Endothelial cell of umbilical vein (primary cell): ENCODE measurements around the gene IGF2R. TPM values are rescaled to one million over a fixed set of nuclear protein-coding genes. Genes with fewer than 3 reads are reported as not detected.

ENCODE experiments used
- BruUV-seq: library from RNA; stranded (reverse); fragments of 400-500 nt; replicated peaks from 2 replicates; lab custom pipeline; 2021; lab: Mats Ljungman, UMichigan
- CTCF ChIA-PET: fragments of 300-600, 350-600 bp; sonication (Branson Sonifier 250); formaldehyde crosslinking; loops from one replicate; lab custom pipeline; 2021; ENCODE audit warnings: antibody characterized with exemption, inconsistent platforms; lab: Charles Lee
- POLR2A ChIA-PET: fragments of 300-600, 350-600 bp; sonication (Branson Sonifier 250); formaldehyde crosslinking; loops from one replicate; lab custom pipeline; 2021; ENCODE audit warnings: antibody characterized with exemption, inconsistent platforms; lab: Charles Lee
- DNase-seq: peaks from one replicate; pipeline ENCODE4 v3.0.0-alpha.2; 2011; ENCODE audit warnings: low read depth, low spot score
- FAIRE-seq: peaks from 2 replicates; lab custom pipeline; 2011; peaks lifted over from hg19 to GRCh38; lab: Jason Lieb, UNC
- H2AFZ ChIP-seq: 2 replicates; pipeline ENCODE4 v1.6.0; 2012; ENCODE audit warnings: low read depth, low read length, control low read depth, inconsistent platforms
- H3K27ac ChIP-seq: 2 replicates; pipeline ENCODE4 v1.5.1; 2011; ENCODE audit warnings: low read depth, mild to moderate bottlenecking, control low read depth, low read length, moderate library complexity; ENCODE audit not compliant: insufficient read depth
- H3K27me3 ChIP-seq, 2 experiments: 2 replicates each; pipeline versions ENCODE4 v1.6.0 to v1.6.1; 2011; ENCODE audit warnings: low read length in 2 of 2, mixed read lengths in 1 of 2; ENCODE audit not compliant: control insufficient read depth in 2 of 2, insufficient read depth in 2 of 2
- H3K36me3 ChIP-seq, 2 experiments: 2 replicates in 1 of 2; 3 replicates in 1 of 2; pipeline ENCODE4 v1.5.1; 2011; ENCODE audit warnings: low read length in 2 of 2, mild to moderate bottlenecking in 1 of 2, moderate library complexity in 1 of 2; ENCODE audit not compliant: control insufficient read depth in 2 of 2, insufficient read depth in 2 of 2; ENCODE audit errors: extremely low read depth in 1 of 2
- H3K4me1 ChIP-seq: 3 replicates; pipeline ENCODE4 v1.5.1; 2011; ENCODE audit warnings: mild to moderate bottlenecking, low read length; ENCODE audit not compliant: control insufficient read depth, insufficient read depth; ENCODE audit errors: extremely low read depth
- H3K4me2 ChIP-seq: 2 replicates; pipeline ENCODE4 v1.6.1; 2011; ENCODE audit warnings: low read length, control low read depth, mixed read lengths; ENCODE audit not compliant: insufficient read depth
- H3K4me3 ChIP-seq, 3 experiments: fragments of 200-600 bp in 1 of 3; sonication (generic), shearing (Covaris generic) in 1 of 3; replicated peaks in 1 of 3; 2 replicates each; pipeline ENCODE4 v1.5.1; 2011 to 2016; ENCODE audit warnings: control low read depth in 3 of 3, low read length in 3 of 3, mild to moderate bottlenecking in 2 of 3, inconsistent platforms in 1 of 3, low read depth in 1 of 3, moderate library complexity in 1 of 3; ENCODE audit not compliant: insufficient read depth in 1 of 3
- H3K79me2 ChIP-seq: 2 replicates; pipeline ENCODE4 v1.6.0; 2012; ENCODE audit warnings: low read length, inconsistent platforms; ENCODE audit not compliant: control insufficient read depth, insufficient read depth
- H3K9ac ChIP-seq: replicated peaks from 2 replicates; pipeline ENCODE3; 2011; ENCODE audit warnings: low read length, control low read depth; ENCODE audit not compliant: insufficient read depth; ENCODE audit errors: extremely low read depth
- H3K9me1 ChIP-seq: replicated peaks from 3 replicates; pipeline ENCODE4 v1.6.0; 2011; ENCODE audit warnings: mild to moderate bottlenecking, low read length; ENCODE audit not compliant: control insufficient read depth, insufficient read depth; ENCODE audit errors: extremely low read depth
- H3K9me3 ChIP-seq: replicated peaks from 2 replicates; pipeline ENCODE4 v1.5.1; 2012; ENCODE audit warnings: low read length, inconsistent platforms; ENCODE audit not compliant: control insufficient read depth, insufficient read depth
- H4K20me1 ChIP-seq: replicated peaks from 2 replicates; pipeline ENCODE3; 2011; ENCODE audit warnings: mild to moderate bottlenecking, low read length; ENCODE audit not compliant: control insufficient read depth, insufficient read depth; ENCODE audit errors: extremely low read depth
- EZH2 ChIP-seq: IDR thresholded peaks from 2 replicates; pipeline ENCODE4 v1.6.1; 2012; ENCODE audit warnings: borderline replicate concordance, low read depth, mild to moderate bottlenecking, moderate library complexity, low read length, inconsistent platforms; ENCODE audit not compliant: severe bottlenecking
- JUN ChIP-seq: IDR thresholded peaks from 2 replicates; pipeline ENCODE4 v1.6.1; 2011; ENCODE audit warnings: borderline replicate concordance, low read depth; ENCODE audit not compliant: insufficient read length, insufficient read depth
- MYC ChIP-seq: IDR thresholded peaks from one replicate; pipeline ENCODE4 v1.6.1; 2011; ENCODE audit warnings: mild to moderate bottlenecking, low read depth, low read length
- POLR2A ChIP-seq: IDR thresholded peaks from 2 replicates; pipeline ENCODE4 v1.6.1; 2012; ENCODE audit warnings: low read depth, mild to moderate bottlenecking, control low read depth, low read length
- POLR2AphosphoS5 ChIP-seq: IDR thresholded peaks from 2 replicates; pipeline ENCODE4 v1.6.1; 2012; ENCODE audit warnings: low read depth, mild to moderate bottlenecking, control low read depth, low read length, moderate library complexity; ENCODE audit not compliant: insufficient read depth
- dilution Hi-C: fragments of 300-500 bp; cut with MboI; formaldehyde crosslinking; loops from one replicate; pipeline ENCODE4 v1.15.0; 2019; ENCODE audit warnings: low sequenced_read_pairs; ENCODE audit not compliant: extremely low pct_ligation_motif_present
- intact Hi-C: fragments of 100-400 bp; cut with micrococcal nuclease; formaldehyde crosslinking; loops from one replicate; pipeline ENCODE4 v1.10.0; 2022
- polyA plus RNA-seq, 4 experiments: library from polyadenylated mRNA; depleted of rRNA in 3 of 4; stranded (reverse) in 3 of 4; unstranded in 1 of 4; fragments of >200 nt; gene quantifications; 2 replicates each; pipeline versions ENCODE4 v1.2.1 to v1.2.3, GENCODE V29; 2011 to 2012; ENCODE audit warnings: missing spikeins in 1 of 4
- total RNA-seq: library from RNA; stranded (reverse); gene quantifications from 2 replicates; pipeline ENCODE4 v1.2.3, GENCODE V29; 2021
- TF ChIP-seq, protein P1 (sequence below): IDR thresholded peaks from 2 replicates; pipeline ENCODE4 v1.6.1; 2011; ENCODE audit not compliant: insufficient read depth, insufficient read length
- TF ChIP-seq, protein P2 (sequence below), 2 donors: IDR thresholded peaks; 1 replicate in 1 of 2; 2 replicates in 1 of 2; pipeline ENCODE4 v1.5.1; 2011; ENCODE audit warnings: low read length in 2 of 2, mild to moderate bottlenecking in 2 of 2, moderate library complexity in 2 of 2, control low read depth in 1 of 2, inconsistent platforms in 1 of 2, low read depth in 1 of 2; ENCODE audit not compliant: insufficient read depth in 1 of 2; ENCODE audit errors: extremely low read depth in 1 of 2

The IGF2R gene
- total and polyA plus RNA-seq, 2 donors (not counting 3 experiments of a cell fraction or from before 2014, with no cell fraction given): 16.3 to 60.2 TPM

DNA sequence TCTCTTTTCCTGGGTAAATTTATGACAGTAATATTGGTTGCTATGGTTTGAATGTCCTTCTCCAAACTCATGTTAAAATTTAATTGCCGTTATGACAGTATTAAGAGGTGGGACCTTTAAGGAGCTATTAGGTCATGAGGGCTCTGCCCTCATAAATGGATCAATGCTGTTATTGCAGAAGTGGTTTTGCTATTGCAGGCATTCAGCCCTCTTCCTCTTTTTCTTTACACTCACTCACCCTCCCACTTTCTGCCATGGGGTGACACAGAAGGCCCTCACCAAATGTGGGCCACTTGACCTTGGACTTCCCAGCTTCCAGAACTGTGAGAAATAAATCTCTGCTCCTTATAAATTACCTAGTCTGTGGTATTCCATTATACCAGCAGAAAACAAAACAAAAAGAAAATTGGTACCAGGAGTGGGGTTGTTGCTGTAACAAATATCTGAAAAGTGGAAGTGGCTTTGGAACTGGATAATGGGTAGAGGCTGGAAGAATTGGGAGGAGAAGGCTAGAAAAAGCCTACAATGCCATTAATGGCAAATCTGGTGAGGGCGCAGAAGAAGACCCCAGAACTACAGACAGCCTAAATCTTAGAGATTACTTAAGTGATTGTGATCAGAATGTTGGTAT is 24.8 kb upstream of the IGF2R start:
- no peaks in the 10 kb centered on the region for H3K79me2 ChIP-seq
- H2AFZ ChIP-seq: no peak overlapping the region
- DNase-seq (no peak), FAIRE-seq (no peak)
- H3K4me2 ChIP-seq: no peak overlapping the region
- BruUV-seq: no TSS peak
- no peaks in the 10 kb centered on the region for H3K4me1 ChIP-seq
- H3K27me3 ChIP-seq: no peaks in the 10 kb centered on the region
- no peaks in the 10 kb centered on the region for H3K9me3 ChIP-seq
- no peaks in the 10 kb centered on the region for H3K36me3 ChIP-seq
- intact Hi-C loops: no loop called here
- ChIA-PET CTCF (interaction anchor here (2.4 kb wide), 1 partner anchor 81 kb away, joined by 10 read pairs; no protein-coding TSS in a partner anchor), POLR2A (no interaction called here)
- H3K27ac ChIP-seq: no peak overlapping the region
- H3K4me3 ChIP-seq: no peak overlapping the region
- no peaks in the 10 kb centered on the region for H4K20me1 ChIP-seq
- dilution Hi-C loops: no loop called here
- no peaks in the 10 kb centered on the region for H3K9me1 ChIP-seq
- TF ChIP-seq POLR2AphosphoS5 (no peak), MYC (no peak), JUN (no peak), POLR2A (no peak), EZH2 (no peak)
- TF ChIP-seq, protein P1, sequence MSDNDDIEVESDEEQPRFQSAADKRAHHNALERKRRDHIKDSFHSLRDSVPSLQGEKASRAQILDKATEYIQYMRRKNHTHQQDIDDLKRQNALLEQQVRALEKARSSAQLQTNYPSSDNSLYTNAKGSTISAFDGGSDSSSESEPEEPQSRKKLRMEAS: no peak
- TF ChIP-seq, protein P2, sequence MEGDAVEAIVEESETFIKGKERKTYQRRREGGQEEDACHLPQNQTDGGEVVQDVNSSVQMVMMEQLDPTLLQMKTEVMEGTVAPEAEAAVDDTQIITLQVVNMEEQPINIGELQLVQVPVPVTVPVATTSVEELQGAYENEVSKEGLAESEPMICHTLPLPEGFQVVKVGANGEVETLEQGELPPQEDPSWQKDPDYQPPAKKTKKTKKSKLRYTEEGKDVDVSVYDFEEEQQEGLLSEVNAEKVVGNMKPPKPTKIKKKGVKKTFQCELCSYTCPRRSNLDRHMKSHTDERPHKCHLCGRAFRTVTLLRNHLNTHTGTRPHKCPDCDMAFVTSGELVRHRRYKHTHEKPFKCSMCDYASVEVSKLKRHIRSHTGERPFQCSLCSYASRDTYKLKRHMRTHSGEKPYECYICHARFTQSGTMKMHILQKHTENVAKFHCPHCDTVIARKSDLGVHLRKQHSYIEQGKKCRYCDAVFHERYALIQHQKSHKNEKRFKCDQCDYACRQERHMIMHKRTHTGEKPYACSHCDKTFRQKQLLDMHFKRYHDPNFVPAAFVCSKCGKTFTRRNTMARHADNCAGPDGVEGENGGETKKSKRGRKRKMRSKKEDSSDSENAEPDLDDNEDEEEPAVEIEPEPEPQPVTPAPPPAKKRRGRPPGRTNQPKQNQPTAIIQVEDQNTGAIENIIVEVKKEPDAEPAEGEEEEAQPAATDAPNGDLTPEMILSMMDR (IDR thresholded peaks at IDR 0.05; ENCODE audit: extremely low read depth in 1 of 2, insufficient read depth in 1 of 2, low read depth in 1 of 2, low read length in 2 of 2): no peak
- no peak overlapping the region for H3K9ac ChIP-seq
